NCI-H774 (cell line): ENCODE measurements around the gene NEMP1.
A peak's percentile ranks its signal among the peaks of the same experiment; 100 is the strongest.
"Not testable (repeated sequence)": the region's sequence is repeated elsewhere in the genome, so short reads cannot be mapped to it uniquely, and the experiment has no call there.

Source experiments
- DNase-seq: peaks from one replicate; lab custom pipeline; 2025; lab: John Stamatoyannopoulos, UW

NEMP1 gene, protein sequence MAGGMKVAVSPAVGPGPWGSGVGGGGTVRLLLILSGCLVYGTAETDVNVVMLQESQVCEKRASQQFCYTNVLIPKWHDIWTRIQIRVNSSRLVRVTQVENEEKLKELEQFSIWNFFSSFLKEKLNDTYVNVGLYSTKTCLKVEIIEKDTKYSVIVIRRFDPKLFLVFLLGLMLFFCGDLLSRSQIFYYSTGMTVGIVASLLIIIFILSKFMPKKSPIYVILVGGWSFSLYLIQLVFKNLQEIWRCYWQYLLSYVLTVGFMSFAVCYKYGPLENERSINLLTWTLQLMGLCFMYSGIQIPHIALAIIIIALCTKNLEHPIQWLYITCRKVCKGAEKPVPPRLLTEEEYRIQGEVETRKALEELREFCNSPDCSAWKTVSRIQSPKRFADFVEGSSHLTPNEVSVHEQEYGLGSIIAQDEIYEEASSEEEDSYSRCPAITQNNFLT

DNA sequence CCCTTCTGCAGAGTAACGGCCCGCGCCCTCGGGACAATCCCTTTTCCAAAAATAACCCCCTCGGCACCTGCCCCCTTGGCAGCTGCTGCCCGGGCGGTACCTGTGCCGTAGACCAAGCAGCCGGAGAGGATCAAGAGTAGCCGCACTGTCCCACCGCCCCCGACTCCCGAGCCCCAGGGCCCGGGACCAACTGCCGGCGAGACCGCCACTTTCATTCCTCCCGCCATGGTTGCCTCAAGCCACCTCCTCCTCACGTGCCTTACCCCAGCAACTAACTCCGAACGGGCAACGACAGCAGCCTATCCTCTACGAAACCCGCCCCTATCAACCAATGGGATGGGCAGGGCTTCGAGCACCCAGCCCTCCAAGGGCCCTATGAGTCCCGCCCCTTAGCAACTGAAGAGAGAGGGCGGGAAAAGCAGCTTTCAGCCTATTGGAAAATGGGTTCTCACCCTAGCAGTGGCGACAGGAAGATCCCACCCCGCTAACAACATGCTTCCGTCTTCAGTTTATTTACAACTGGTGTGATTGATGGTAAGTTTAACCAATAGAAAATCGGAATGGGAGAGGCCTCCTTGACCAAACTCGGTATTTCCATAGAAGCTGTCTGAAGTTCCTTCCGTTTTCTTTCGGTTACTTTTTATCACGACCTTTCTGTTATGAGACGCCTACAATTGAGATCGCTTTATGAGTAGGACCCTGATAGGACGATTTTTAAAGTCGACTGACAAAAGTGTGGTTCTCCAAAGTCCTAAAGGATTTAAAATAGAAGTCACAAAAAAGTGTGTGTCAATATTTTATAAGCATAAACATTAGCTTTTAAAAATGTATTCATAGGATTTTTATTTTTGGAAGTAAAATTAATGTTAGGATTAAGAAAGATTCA, at the start of gene NEMP1:
TSS of gene NEMP1 (minus strand) at position 273 of the 886 bp plus-strand sequence. CDS start at position 227, 46 bp downstream.
- peak; percentile 100 for DNase-seq

- DNase-seq, result peak; percentile 83
Observed at GRCh38 chr12:57127726-57128518, 49.3 kb upstream of the NEMP1 start, which contains the start of gene LRP1. LRP1 (plus strand) TSS chr12:57128483; CDS start chr12:57128965, 482 bp downstream.

GRCh38 chr12:57127101-57127725, 48.6 kb upstream of the NEMP1 start:
- peak; percentile 24 for DNase-seq

GRCh38 chr12:57126561-57126960, 48.0 kb upstream of the NEMP1 start:
- DNase-seq, result no peak

GRCh38 chr12:57126061-57126460, 47.5 kb upstream of the NEMP1 start:
- no peak for DNase-seq

- DNase-seq, result peak; percentile 52
Observed at GRCh38 chr12:57124261-57124877, 45.8 kb upstream of the NEMP1 start.

DNA sequence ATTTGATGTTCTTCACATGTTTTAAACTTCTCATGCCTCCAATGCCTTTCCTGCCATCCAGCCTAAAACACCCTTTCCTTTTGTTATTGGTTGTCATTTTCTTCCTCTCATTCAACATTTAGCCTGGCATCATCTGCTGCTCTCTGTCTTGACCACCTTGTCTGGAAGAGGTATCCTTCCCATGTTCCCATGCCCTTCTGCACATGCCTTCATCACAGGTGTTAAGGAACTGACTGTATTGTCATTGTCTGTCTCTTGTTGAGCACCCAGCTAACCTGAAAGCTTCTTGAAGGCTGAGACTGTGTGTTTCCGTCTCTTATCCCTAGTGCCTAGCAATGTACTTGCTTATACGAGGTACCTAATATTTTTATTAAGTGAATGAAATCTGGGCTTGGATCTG, 45.2 kb upstream of the NEMP1 start:
- no peak for DNase-seq

GRCh38 chr12:57120718-57121117, 42.1 kb upstream of the NEMP1 start:
- DNase-seq, result not testable (repeated sequence)

GRCh38 chr12:57119294-57120085, 40.9 kb upstream of the NEMP1 start:
- no peak for DNase-seq

- no peak for DNase-seq
Observed at GRCh38 chr12:57118711-57119271, 40.2 kb upstream of the NEMP1 start.

DNA sequence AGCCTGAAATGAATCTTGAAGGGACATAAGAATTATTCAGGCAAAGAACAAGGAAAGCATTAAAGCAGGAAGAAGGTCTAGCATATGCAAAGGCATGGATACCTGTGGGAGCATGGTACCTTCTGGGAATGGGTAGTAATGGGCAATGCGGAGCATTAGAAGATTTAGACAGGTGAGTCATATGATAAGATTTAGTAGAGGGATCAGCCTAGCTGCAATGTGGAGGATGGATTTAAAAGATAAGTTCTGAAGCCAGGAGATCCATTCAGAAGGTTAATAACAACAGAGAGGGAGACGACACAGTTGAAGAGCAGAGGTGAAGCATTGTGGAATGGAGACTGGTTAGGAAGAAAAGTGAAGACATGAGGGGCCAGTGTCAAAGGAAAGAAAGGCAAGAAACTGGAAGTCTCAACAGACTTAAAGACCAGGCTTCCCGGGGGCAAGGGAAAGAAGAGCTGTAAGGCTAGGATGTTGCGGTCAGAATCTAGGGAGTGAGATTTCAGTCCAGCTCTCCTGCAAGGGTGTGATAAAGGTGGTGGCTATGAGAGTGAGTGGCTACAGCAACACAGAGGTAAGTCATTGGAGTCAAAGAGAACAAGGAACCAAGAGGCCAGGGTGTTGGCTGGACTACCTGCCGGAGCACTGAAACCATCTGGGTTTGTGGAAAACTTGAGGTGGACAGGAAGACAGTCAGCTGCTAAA, 38.1 kb upstream of the NEMP1 start:
- DNase-seq, result no peak

DNA sequence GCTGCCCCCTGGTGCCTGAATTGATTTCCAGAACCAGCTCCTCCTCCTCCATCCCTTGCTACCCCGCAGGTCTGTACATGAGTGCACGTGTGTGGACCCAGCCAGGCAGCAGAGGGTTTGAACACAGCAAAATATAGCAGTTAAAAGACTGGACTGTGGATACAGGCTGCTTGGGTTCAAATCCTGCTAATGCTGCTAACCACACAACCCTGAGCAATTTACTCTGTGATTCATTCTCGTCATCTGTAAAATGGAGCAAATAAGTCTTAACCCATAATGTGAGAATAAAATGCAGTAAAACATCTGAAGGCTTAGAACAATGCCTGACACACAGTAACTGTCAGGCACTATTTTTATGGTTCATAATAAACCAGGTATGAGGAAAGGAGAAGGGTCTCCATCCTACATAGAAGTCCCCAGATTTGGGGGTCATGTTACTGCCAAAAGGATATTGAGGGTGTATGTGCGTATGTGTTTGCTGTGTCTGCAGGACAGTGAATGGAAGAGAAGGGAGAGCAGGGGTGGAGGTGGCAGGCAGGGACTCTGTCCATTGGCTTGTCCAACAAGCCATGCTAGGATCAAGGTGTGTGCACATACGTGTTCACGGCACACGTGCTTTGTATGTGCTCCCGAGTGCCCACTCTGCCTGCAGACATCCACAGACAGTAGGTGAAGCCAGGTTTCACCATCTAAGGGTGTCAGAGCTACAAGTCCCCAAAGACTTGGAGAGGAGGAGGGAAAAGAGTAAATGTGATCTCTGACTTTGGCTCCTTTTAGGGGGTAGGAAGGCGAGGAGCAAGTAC, 34.1 kb upstream of the NEMP1 start:
- no peak for DNase-seq

DNA sequence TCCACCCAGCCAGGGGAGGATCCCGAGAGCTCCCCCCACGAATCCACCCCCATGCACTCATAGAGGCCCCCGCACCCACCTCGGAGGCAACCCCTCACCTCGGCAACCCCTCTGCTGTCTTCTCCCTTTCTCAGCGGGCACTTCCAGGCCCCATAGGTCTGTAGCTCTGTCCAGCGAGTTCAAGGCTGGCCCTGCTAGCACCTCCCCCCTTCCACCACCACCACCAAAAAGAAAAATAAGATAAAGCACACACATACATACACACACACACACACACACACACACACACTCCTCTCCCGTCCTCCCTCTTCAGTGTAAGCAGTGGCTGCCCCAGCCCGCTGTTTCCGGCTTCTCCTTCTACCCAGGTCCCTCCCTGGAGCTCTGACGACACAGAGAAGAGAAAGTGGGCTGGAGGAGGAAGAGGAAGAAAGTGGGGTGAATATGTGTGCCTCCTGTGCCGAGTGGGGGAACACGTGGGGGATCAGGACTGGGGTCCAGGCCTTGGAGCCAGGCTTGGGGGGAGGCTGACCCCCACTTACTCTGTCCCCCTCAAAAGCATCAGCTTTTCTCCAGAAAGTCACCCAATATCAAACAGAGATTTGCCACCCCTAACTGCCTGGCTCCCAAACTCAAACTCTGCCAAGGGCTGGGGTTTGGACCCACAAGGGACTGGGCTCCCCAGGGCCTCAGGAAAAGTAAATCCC, 32.6 kb upstream of the NEMP1 start, which contains the start of gene STAT6:
TSS of gene STAT6 (minus strand) at position 332 of the 704 bp plus-strand sequence. CDS start 3,084 bp downstream, outside the sequence.
- peak; percentile 58 for DNase-seq

- peak; percentile 30 for DNase-seq
Observed at GRCh38 chr12:57110104-57111030, 31.8 kb upstream of the NEMP1 start.

DNA sequence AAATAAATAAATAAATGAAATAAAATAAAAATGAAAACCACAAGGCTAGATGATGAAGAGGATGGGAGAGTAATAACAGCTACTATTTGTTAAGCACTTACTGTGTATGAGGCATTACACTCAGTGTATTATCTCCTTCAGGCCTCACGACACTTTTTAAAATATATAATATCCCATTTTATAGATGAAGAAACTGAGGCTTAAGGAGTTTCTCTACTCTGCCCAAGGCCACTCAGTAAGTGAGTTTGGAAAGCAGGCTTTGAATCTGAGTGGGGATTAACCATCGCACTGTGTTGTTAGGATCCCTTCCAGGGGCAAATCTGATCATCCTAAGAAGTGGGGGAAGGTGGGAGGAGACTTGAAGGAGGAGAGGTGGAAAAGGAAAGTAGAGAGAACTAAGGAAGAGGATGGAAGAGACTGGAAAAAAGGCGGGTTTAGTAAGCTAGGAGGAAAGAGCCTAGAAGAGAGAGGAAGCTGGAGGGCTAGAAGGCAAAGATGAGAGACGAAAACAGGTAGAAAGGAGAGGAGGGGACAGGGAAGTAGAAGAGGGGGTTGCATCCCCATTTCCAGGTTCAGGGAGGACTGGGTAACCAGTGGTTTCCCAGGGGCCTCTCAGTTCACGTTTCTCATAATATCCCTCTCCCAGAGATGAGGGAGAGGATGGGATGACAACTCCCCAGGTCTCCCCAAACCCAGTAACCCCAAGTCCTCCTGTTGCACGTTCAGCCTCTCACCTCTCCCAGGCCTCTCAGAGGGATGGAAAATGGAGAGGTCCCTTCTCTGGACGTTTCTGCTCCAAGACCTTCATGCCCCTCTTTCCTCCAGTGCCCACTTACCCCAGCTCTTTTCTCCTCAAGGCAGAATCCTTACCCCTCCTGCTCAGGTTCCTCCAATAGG, 30.9 kb upstream of the NEMP1 start:
- DNase-seq, result no peak
